ENCODE measurements around the gene CPN2.

Gene CPN2

GRCh38 chr3:194390835-194391234 is 39.7 kb upstream of the CPN2 start:
- H3K27ac ChIP-seq (ENCODE audit: low read depth in 2 of 2, low read length in 2 of 2), result no peak overlapping the region
- no peaks in the 10 kb centered on the region for H3K36me3 ChIP-seq (ENCODE audit: control insufficient read depth in 2 of 2, insufficient read depth in 2 of 2, low read length in 2 of 2)
- no peak overlapping the region for H3K9ac ChIP-seq (ENCODE audit: low read depth in 1 of 2, low read length in 2 of 2)
- no peaks in the 10 kb centered on the region for H3K27me3 ChIP-seq (ENCODE audit: control insufficient read depth in 2 of 2, insufficient read depth in 2 of 2, low read length in 2 of 2)
- H3K4me3 ChIP-seq (ENCODE audit: low read length in 2 of 2), result no peak overlapping the region
- H3K9me3 ChIP-seq (ENCODE audit: control insufficient read depth in 2 of 2, low read length in 2 of 2), result no peaks in the 10 kb centered on the region
- H3K4me1 ChIP-seq (ENCODE audit: control insufficient read depth in 2 of 2, insufficient read depth in 2 of 2, low read length in 2 of 2), result peaks cover 0 to 16% of the 10 kb centered on the region in 2 donors

GRCh38 chr3:194389269-194389668 is 38.1 kb upstream of the CPN2 start:
- Histone ChIP-seq H3K36me3 (ENCODE audit: control insufficient read depth in 2 of 2, insufficient read depth in 2 of 2, low read length in 2 of 2) (no peaks in the 10 kb centered on the region), H3K4me1 (ENCODE audit: control insufficient read depth in 2 of 2, insufficient read depth in 2 of 2, low read length in 2 of 2) (peaks cover 0 to 4% of the 10 kb centered on the region in 2 donors), H3K27me3 (ENCODE audit: control insufficient read depth in 2 of 2, insufficient read depth in 2 of 2, low read length in 2 of 2) (no peaks in the 10 kb centered on the region), H3K4me3 (ENCODE audit: low read length in 2 of 2) (no peak overlapping the region), H3K9ac (ENCODE audit: low read depth in 1 of 2, low read length in 2 of 2) (no peak overlapping the region), H3K27ac (ENCODE audit: low read depth in 2 of 2, low read length in 2 of 2) (no peak overlapping the region), H3K9me3 (ENCODE audit: control insufficient read depth in 2 of 2, low read length in 2 of 2) (no peaks in the 10 kb centered on the region)

- H3K9ac ChIP-seq (ENCODE audit: low read depth in 1 of 2, low read length in 2 of 2), result no peak overlapping the region
- H3K4me3 ChIP-seq (ENCODE audit: low read length in 2 of 2), result no peak overlapping the region
- no peaks in the 10 kb centered on the region for H3K9me3 ChIP-seq (ENCODE audit: control insufficient read depth in 2 of 2, low read length in 2 of 2)
- no peaks in the 10 kb centered on the region for H3K36me3 ChIP-seq (ENCODE audit: control insufficient read depth in 2 of 2, insufficient read depth in 2 of 2, low read length in 2 of 2)
- no peaks in the 10 kb centered on the region for H3K27me3 ChIP-seq (ENCODE audit: control insufficient read depth in 2 of 2, insufficient read depth in 2 of 2, low read length in 2 of 2)
- H3K27ac ChIP-seq (ENCODE audit: low read depth in 2 of 2, low read length in 2 of 2), result no peak overlapping the region
- H3K4me1 ChIP-seq (ENCODE audit: control insufficient read depth in 2 of 2, insufficient read depth in 2 of 2, low read length in 2 of 2), result peaks cover 0 to 4% of the 10 kb centered on the region in 2 donors
Observed at GRCh38 chr3:194387926-194388418, 36.8 kb upstream of the CPN2 start.

DNA sequence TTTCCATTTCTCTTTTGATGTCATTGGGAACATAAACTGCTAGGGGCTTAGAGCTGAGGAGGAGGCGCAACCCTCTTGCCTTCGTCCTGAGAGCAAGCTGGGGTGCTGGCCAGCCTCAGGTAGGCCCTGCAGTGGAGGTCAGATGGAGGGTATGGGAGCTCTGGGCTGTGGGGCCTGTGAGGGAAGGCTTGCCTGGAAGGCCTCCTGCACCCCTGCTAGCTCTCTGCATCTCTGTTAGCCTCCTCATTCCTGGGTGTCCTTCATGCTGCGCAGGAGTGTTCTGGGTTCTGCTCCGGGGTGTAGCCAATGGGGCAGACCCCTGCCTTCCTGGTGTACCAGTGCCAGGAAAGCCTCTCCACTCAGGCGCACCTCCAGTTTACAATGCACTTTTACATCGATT is 36.1 kb upstream of the CPN2 start:
- H3K27ac ChIP-seq (ENCODE audit: low read depth in 2 of 2, low read length in 2 of 2), result no peak overlapping the region
- H3K9ac ChIP-seq (ENCODE audit: low read depth in 1 of 2, low read length in 2 of 2), result no peak overlapping the region

GRCh38 chr3:194386648-194387047 is 35.5 kb upstream of the CPN2 start:
- Histone ChIP-seq H3K27me3 (ENCODE audit: control insufficient read depth in 2 of 2, insufficient read depth in 2 of 2, low read length in 2 of 2) (no peaks in the 10 kb centered on the region), H3K9me3 (ENCODE audit: control insufficient read depth in 2 of 2, low read length in 2 of 2) (no peaks in the 10 kb centered on the region), H3K4me3 (ENCODE audit: low read length in 2 of 2) (no peak overlapping the region), H3K9ac (ENCODE audit: low read depth in 1 of 2, low read length in 2 of 2) (no peak overlapping the region), H3K36me3 (ENCODE audit: control insufficient read depth in 2 of 2, insufficient read depth in 2 of 2, low read length in 2 of 2) (no peaks in the 10 kb centered on the region), H3K27ac (ENCODE audit: low read depth in 2 of 2, low read length in 2 of 2) (no peak overlapping the region), H3K4me1 (ENCODE audit: control insufficient read depth in 2 of 2, insufficient read depth in 2 of 2, low read length in 2 of 2) (no peaks in the 10 kb centered on the region)

More for the DNA sequence above, 36.1 kb upstream of the CPN2 start:
- H3K4me1 ChIP-seq (ENCODE audit: control insufficient read depth in 2 of 2, insufficient read depth in 2 of 2, low read length in 2 of 2), result no peaks in the 10 kb centered on the region
- no peak overlapping the region for H3K4me3 ChIP-seq (ENCODE audit: low read length in 2 of 2)
- H3K9me3 ChIP-seq (ENCODE audit: control insufficient read depth in 2 of 2, low read length in 2 of 2), result no peaks in the 10 kb centered on the region
- H3K27me3 ChIP-seq (ENCODE audit: control insufficient read depth in 2 of 2, insufficient read depth in 2 of 2, low read length in 2 of 2), result no peaks in the 10 kb centered on the region
- H3K36me3 ChIP-seq (ENCODE audit: control insufficient read depth in 2 of 2, insufficient read depth in 2 of 2, low read length in 2 of 2), result no peaks in the 10 kb centered on the region

DNA sequence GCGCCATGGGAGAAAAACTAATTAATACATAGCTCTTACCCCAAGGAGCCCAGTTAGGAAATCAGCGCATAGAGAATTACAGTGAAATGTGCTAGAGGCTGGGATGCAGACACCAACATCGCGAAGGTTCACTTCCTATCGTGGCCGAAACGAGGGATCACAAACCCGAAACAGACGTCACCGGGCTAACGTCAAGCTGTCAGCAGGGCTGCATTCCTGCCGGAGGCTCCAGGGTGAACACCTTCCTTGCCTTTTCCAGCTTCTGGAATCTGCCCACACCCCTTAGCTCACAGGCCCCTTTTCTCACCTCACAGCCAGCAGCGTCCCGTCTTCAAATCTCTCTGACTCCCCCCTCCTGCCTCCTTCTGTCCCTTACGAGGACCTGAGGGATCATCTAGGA is 34.9 kb upstream of the CPN2 start:
- no peaks in the 10 kb centered on the region for H3K4me1 ChIP-seq (ENCODE audit: control insufficient read depth in 2 of 2, insufficient read depth in 2 of 2, low read length in 2 of 2)
- H3K9ac ChIP-seq (ENCODE audit: low read depth in 1 of 2, low read length in 2 of 2), result no peak overlapping the region
- no peaks in the 10 kb centered on the region for H3K27me3 ChIP-seq (ENCODE audit: control insufficient read depth in 2 of 2, insufficient read depth in 2 of 2, low read length in 2 of 2)
- no peak overlapping the region for H3K4me3 ChIP-seq (ENCODE audit: low read length in 2 of 2)
- H3K27ac ChIP-seq (ENCODE audit: low read depth in 2 of 2, low read length in 2 of 2), result no peak overlapping the region
- H3K9me3 ChIP-seq (ENCODE audit: control insufficient read depth in 2 of 2, low read length in 2 of 2), result no peaks in the 10 kb centered on the region
- no peaks in the 10 kb centered on the region for H3K36me3 ChIP-seq (ENCODE audit: control insufficient read depth in 2 of 2, insufficient read depth in 2 of 2, low read length in 2 of 2)

DNA sequence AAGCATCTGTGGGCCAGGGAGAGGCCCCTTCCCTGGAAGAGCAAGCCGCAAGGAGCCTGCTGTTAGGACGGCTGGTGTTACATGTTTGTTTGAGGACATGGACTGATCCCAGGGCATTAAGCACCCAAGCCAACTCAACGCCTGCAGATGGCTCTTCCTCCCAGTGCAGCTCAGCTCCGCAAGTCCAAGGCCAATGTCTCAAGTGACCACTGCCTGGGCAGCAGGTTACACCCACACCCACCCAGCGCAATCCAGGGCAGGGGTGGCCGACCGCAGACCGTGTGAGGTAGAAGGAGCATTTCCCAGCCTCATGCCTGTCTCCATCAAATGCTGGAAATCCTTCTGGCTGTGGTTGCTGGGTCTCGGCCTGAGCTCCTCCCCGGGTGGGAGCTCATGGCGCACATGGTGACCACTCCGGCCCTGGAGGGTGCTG is 33.5 kb upstream of the CPN2 start:
- no peak overlapping the region for H3K9ac ChIP-seq (ENCODE audit: low read depth in 1 of 2, low read length in 2 of 2)
- H3K27ac ChIP-seq (ENCODE audit: low read depth in 2 of 2, low read length in 2 of 2), result no peak overlapping the region
- H3K4me3 ChIP-seq (ENCODE audit: low read length in 2 of 2), result no peak overlapping the region
- H3K36me3 ChIP-seq (ENCODE audit: control insufficient read depth in 2 of 2, insufficient read depth in 2 of 2, low read length in 2 of 2), result no peaks in the 10 kb centered on the region
- H3K27me3 ChIP-seq (ENCODE audit: control insufficient read depth in 2 of 2, insufficient read depth in 2 of 2, low read length in 2 of 2), result no peaks in the 10 kb centered on the region
- no peaks in the 10 kb centered on the region for H3K9me3 ChIP-seq (ENCODE audit: control insufficient read depth in 2 of 2, low read length in 2 of 2)
- H3K4me1 ChIP-seq (ENCODE audit: control insufficient read depth in 2 of 2, insufficient read depth in 2 of 2, low read length in 2 of 2), result no peaks in the 10 kb centered on the region

- Histone ChIP-seq H3K27ac (ENCODE audit: low read depth in 2 of 2, low read length in 2 of 2) (no peak overlapping the region), H3K27me3 (ENCODE audit: control insufficient read depth in 2 of 2, insufficient read depth in 2 of 2, low read length in 2 of 2) (no peaks in the 10 kb centered on the region), H3K4me3 (ENCODE audit: low read length in 2 of 2) (no peak overlapping the region), H3K36me3 (ENCODE audit: control insufficient read depth in 2 of 2, insufficient read depth in 2 of 2, low read length in 2 of 2) (no peaks in the 10 kb centered on the region), H3K4me1 (ENCODE audit: control insufficient read depth in 2 of 2, insufficient read depth in 2 of 2, low read length in 2 of 2) (no peaks in the 10 kb centered on the region), H3K9me3 (ENCODE audit: control insufficient read depth in 2 of 2, low read length in 2 of 2) (no peaks in the 10 kb centered on the region), H3K9ac (ENCODE audit: low read depth in 1 of 2, low read length in 2 of 2) (no peak overlapping the region)
Observed at GRCh38 chr3:194384156-194384555, 33.0 kb upstream of the CPN2 start.

GRCh38 chr3:194383276-194383940 is 32.3 kb upstream of the CPN2 start:
- Histone ChIP-seq H3K4me3 (ENCODE audit: low read length in 2 of 2) (no peak overlapping the region), H3K27me3 (ENCODE audit: control insufficient read depth in 2 of 2, insufficient read depth in 2 of 2, low read length in 2 of 2) (no peaks in the 10 kb centered on the region), H3K9ac (ENCODE audit: low read depth in 1 of 2, low read length in 2 of 2) (no peak overlapping the region), H3K9me3 (ENCODE audit: control insufficient read depth in 2 of 2, low read length in 2 of 2) (no peaks in the 10 kb centered on the region), H3K27ac (ENCODE audit: low read depth in 2 of 2, low read length in 2 of 2) (no peak overlapping the region), H3K36me3 (ENCODE audit: control insufficient read depth in 2 of 2, insufficient read depth in 2 of 2, low read length in 2 of 2) (no peaks in the 10 kb centered on the region), H3K4me1 (ENCODE audit: control insufficient read depth in 2 of 2, insufficient read depth in 2 of 2, low read length in 2 of 2) (no peaks in the 10 kb centered on the region)

DNA sequence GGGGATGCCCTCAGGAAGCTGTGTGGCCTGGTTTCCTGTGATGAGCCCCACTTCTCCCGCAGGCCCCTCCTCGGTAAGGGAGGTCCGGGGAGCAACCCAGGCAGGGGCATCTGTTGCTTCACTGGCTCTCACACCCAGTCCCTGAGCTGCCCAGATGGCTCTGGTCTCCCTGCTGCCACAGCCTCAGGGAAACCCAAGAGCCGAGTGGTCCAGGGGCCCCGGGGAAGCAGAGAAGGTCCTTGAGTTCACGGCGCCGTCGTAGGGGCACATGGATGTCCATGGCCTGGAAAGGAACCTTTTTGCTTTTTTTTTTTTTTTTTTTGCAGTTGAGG is 31.7 kb upstream of the CPN2 start:
- H3K36me3 ChIP-seq (ENCODE audit: control insufficient read depth in 2 of 2, insufficient read depth in 2 of 2, low read length in 2 of 2), result no peaks in the 10 kb centered on the region
- no peaks in the 10 kb centered on the region for H3K4me1 ChIP-seq (ENCODE audit: control insufficient read depth in 2 of 2, insufficient read depth in 2 of 2, low read length in 2 of 2)
- H3K9me3 ChIP-seq (ENCODE audit: control insufficient read depth in 2 of 2, low read length in 2 of 2), result no peaks in the 10 kb centered on the region
- no peaks in the 10 kb centered on the region for H3K27me3 ChIP-seq (ENCODE audit: control insufficient read depth in 2 of 2, insufficient read depth in 2 of 2, low read length in 2 of 2)
- H3K27ac ChIP-seq (ENCODE audit: low read depth in 2 of 2, low read length in 2 of 2), result no peak overlapping the region
- no peak overlapping the region for H3K9ac ChIP-seq (ENCODE audit: low read depth in 1 of 2, low read length in 2 of 2)
- H3K4me3 ChIP-seq (ENCODE audit: low read length in 2 of 2), result no peak overlapping the region
